HG03280 (cell line): Measurements from ENCODE around the gene ZBTB46.
A peak's percentile ranks its signal among the peaks of the same experiment; 100 is the strongest.
"Not testable (repeated sequence)": the region's sequence is repeated elsewhere in the genome, so short reads cannot be mapped to it uniquely, and the experiment has no call there.

Experiments
- ATAC-seq: cut with Tn5 transposase; IDR thresholded peaks from one replicate; pipeline ENCODE4 v1.9.1; 2021; ENCODE audit warnings: mild to moderate bottlenecking, moderate library complexity; ENCODE audit not compliant: unreplicated experiment

Gene ZBTB46, protein sequence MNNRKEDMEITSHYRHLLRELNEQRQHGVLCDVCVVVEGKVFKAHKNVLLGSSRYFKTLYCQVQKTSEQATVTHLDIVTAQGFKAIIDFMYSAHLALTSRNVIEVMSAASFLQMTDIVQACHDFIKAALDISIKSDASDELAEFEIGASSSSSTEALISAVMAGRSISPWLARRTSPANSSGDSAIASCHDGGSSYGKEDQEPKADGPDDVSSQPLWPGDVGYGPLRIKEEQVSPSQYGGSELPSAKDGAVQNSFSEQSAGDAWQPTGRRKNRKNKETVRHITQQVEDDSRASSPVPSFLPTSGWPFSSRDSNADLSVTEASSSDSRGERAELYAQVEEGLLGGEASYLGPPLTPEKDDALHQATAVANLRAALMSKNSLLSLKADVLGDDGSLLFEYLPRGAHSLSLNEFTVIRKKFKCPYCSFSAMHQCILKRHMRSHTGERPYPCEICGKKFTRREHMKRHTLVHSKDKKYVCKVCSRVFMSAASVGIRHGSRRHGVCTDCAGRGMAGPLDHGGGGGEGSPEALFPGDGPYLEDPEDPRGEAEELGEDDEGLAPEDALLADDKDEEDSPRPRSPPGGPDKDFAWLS

GRCh38 chr20:63830841-63831588, at the start of gene ZBTB46:
ZBTB46 (minus strand) TSS chr20:63831264; CDS start chr20:63790757, 40,507 bp downstream.
- ATAC-seq = peak; percentile 71

DNA sequence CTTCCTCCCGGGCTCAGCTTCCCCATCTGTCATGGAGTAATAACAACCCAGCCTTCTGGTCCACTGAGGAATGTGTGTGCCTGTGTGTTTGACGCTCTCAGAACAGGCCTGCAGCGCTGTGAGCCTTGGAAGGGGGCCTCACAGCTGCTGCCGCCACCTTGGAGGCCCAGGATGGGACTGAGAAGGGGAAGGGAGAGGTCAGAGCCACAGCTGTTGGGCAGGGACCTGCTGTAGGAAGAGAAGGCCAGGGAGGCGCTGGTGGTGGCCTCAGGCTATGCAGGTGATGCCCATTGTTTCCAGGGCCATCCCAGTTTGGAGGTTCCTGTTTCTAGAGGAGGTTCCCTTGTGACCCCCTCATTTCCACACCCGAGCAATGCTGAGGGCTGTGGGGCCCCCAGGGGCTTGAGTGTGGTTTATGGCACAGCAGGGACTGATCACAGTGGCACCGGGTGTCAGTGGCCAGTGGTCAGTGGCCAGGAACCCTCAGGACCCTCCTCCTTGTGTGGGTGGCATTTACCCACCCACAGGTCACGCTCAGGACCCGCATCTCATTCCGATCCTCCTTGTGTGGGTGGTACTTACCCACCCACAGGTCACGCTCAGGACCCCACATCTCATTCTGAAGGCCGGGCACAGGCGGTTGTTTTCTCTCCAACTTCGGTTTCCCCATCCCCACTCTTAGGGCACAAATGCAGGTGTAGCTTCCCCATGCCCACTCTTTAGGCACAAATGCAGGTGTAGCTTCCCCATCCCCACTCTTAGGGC, 48.0 kb upstream of the ZBTB46 start:
- ATAC-seq = no peak

DNA sequence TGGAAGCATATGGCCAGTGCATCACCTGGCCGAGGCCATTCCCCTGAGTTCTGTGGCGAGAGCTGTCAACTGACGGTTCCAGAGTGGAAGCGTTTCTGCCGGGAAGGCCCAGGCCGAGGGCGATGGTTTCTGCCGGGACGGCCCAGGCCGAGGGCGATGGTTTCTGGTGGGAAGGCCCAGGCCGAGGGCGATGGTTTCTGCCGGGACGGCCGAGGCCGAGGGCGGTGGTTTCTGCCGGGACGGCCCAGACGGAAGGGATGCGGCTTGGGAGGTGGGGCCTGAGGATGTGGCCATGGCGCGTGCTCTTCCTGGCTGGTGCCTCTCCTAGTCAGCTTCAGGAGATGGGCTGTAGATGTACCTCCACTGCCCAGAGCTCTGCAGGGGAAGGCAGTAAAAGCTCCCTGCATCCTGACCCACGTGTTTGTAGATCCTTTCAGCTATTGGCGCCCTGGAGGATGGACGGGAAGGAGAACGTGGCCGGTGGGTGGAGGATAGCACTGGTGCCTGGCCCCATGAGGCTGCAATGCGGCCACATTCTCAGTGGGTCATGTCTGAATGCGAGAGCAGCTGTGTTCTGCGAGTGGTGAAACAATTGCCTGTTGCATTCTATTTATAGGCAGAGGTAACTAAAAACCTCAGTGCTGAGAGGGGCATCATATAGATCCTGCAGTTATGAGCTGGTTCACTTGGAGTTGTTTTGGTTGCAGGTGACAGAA, 46.8 kb upstream of the ZBTB46 start:
- no peak for ATAC-seq

DNA sequence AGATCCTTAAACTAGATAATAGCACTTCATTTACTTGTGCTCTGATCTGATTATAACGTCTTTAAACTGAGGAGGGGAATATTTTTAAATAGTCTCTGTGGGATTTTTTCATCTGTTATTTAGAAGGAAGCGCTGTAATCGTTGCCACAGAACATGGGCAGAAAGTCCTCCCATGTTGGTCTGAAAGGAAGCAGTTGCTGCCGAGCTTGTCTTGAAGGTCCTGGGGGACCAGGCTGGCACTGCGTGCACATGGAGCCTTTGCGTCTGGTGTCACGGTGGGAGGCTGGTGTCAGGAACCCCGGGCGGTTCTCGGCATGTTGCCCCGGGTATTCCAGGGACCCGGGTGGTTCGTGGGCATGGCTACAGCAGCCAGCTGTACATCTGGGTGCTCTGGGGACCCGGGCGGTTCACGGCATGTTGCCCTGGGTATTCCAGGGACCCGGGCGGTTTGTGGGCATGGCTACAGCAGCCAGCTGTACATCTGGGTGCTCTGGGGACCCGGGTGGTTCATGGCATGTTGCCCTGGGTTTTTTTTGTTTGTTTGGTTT, 45.5 kb upstream of the ZBTB46 start:
- ATAC-seq = no peak

- ATAC-seq = not testable (repeated sequence)
Observed at GRCh38 chr20:63874241-63874640, 43.2 kb upstream of the ZBTB46 start.

- ATAC-seq = no peak
Observed at GRCh38 chr20:63873477-63873971, 42.5 kb upstream of the ZBTB46 start.

DNA sequence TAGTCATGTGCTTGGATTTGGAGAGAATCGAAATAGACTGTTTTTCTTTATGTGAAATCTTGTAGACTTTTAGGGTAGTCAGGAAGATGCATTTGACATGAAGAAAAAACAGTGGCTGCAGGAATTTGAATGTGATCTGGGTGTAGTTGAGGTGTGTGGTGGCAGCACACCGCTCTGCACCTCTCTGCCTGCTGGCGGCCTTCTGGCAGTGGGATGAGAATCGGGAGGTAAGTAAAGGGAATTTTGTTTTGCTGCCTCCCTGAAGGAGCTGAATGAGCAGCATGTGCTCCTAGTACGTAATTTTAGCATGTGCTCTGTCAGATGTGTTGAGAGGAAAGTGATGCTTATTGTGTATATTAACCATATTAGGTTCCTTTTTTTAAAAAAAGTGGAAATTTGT, 37.2 kb upstream of the ZBTB46 start:
- ATAC-seq = no peak

DNA sequence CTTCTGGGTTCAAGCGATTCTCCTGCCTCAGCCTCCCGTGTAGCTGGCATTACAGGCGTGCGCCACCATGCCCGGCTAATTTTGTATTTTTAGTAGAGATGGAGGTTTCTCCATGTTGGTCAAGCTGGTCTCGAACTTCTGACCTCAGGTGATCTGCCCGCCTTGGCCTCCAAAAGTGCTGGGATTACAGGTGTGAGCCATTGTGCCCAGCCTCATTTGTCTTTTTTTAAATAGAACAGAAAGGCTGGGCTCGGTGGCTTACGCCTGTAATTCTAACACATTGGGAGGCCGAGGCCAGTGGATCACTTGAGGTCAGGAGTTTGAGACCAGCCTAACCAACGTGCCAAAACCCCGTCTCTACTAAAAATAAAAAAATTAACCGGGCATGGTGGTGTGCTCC, 36.0 kb upstream of the ZBTB46 start:
- not testable (repeated sequence) for ATAC-seq

DNA sequence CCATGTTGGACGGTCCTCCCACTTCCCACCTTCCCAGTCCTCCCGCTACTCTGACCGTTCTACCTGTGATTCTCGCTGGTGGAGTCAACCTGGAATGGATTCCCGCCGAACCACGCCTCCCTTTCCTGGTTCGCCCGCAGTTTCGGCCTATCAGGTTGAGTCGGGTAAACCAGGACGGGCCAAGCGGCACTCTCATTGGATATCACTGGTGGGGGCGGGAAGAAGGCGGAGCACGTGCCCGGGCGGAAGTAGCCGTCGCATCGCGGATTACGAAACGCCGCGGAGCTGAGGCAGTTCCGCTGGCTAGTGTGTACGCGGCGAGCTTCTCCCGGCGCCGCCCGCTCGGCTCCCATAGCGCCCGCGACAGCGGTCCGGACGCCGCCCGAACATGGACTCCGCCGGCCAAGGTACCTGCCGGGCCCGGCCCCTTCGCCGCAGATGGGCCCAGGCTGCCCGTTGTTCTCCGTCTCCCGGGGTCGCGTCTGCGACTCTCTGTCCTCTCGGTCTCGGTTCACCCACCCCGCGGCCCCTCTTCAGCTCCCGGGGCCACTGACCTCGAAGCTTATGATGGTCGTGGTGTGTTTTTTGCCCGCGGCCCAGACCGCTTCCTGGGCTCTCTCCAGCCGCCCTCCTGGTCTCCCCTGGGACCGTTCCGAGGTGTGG, 34.0 kb upstream of the ZBTB46 start, which contains the start of gene TPD52L2:
Gene TPD52L2, plus strand, starts transcription at position 293 of the 663 bp plus-strand sequence. Its CDS starts 96 bp downstream, at position 389.
- ATAC-seq = peak; percentile 77

DNA sequence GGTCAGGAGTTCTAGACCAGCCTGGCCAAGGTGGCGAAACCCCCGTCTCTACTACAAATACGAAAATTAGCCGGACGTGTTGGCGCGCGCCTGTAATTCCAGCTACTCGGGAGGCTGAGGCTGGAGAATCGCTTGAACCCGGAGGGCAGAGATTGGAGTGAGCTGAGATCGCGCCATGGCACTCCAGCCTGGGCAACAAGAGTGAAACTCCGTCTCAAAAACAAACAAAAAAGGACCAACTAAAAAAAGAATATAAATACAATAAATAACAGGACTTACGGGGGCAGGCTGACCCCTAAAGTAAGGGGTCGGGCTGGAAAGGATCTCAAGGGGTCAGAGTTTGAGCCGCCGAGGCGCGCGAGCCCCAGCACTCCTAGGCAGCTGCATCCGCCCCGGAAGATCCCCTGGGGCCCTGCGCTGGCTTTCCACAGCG, 33.5 kb upstream of the ZBTB46 start:
- peak; percentile 1 for ATAC-seq

DNA sequence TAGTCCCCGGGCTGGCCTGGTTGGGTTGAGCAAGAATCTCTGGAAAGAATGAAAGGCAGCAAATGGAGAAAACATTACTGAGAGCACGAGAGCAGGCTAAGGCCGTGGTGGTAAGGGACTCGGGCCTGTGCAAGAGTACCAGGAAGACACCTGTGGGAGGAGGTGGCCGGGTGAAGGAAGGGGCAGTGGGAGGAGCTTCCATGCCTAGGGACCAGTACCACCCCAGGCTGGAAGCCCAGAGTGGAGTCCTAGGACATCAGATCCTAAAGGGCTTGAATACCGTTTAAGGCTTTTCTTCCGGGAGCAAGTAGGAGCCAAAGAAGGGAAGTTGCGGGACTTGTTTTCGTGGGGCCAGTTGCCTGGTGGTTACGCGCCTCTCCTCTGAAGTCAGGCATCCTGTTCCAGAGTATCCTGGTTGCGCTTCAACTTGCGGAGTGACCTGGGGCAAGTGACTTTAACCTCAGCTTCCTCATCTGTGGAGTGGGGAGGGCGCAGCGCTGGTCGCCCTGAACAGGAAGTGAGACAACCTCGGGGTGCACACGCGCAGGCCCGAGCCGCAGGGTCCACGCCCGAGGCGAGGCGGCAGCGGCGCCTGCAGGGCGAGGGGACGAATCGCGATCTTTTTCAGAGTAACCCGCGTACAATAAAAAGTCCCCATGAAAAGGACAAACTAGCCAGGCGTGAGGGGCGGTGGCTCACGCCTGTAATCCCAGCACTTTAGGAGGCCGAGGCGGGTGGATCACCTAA, 32.9 kb upstream of the ZBTB46 start:
- peak; percentile 64 for ATAC-seq

GRCh38 chr20:63863021-63863797, 32.1 kb upstream of the ZBTB46 start:
- ATAC-seq = no peak

- no peak for ATAC-seq
Observed at GRCh38 chr20:63861981-63862901, 31.2 kb upstream of the ZBTB46 start.

GRCh38 chr20:63861365-63861934, 30.4 kb upstream of the ZBTB46 start, which contains the start of gene ABHD16B:
ABHD16B (plus strand) TSS chr20:63861498; CDS start chr20:63861541, 43 bp downstream.
- no peak for ATAC-seq

DNA sequence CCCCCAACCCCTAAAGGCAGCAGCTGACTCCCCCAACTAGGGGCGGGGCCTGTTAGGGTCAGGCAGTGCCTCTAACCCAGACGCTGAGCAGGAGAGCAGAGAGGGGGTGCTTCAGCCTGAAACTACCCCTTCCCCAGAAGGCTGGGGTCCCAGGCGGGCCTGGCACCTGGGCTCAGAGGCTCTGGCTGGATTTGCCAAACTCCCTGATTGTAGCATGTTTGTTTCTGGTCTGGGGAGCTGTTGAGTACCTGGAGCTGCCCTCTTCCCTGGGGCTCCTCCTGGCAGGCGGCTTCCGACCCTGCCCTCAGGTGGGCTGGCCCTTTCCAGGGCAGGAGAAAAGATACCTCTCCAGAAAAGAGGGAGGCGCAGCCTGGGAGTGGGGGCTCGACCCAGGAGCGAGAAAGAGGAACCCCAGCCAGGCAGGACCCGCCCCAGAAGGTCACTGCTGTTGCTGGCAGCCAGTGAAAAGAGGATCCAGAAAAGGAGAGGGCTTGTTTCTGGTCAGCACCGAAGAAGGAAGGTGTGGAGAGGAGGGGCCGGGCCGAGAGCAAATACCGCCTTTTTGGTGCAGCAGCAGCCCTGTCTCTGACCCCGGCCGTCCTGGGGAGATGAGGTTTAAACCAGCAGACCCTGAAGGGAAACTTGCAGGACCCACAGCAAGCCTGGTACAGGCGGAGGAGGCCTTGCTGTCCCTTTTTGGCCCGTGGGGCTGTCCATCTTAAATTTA, 29.4 kb upstream of the ZBTB46 start:
- no peak for ATAC-seq
